Pericardium fibroblast (primary cell): ENCODE measurements around the gene USP17L12. TPM values are rescaled to one million over a fixed set of nuclear protein-coding genes. Genes with fewer than 3 reads are reported as not detected.

Experiments used
- total RNA-seq: library from RNA; depleted of rRNA; stranded (reverse); fragments of >200 nt; gene quantifications from 2 replicates; pipeline ENCODE4 v1.2.3, GENCODE V29; 2015

USP17L12 gene, protein sequence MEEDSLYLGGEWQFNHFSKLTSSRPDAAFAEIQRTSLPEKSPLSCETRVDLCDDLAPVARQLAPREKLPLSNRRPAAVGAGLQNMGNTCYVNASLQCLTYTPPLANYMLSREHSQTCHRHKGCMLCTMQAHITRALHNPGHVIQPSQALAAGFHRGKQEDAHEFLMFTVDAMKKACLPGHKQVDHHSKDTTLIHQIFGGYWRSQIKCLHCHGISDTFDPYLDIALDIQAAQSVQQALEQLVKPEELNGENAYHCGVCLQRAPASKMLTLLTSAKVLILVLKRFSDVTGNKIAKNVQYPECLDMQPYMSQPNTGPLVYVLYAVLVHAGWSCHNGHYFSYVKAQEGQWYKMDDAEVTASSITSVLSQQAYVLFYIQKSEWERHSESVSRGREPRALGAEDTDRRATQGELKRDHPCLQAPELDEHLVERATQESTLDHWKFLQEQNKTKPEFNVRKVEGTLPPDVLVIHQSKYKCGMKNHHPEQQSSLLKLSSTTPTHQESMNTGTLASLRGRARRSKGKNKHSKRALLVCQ
- total RNA-seq, result not detected in 2 replicates

DNA sequence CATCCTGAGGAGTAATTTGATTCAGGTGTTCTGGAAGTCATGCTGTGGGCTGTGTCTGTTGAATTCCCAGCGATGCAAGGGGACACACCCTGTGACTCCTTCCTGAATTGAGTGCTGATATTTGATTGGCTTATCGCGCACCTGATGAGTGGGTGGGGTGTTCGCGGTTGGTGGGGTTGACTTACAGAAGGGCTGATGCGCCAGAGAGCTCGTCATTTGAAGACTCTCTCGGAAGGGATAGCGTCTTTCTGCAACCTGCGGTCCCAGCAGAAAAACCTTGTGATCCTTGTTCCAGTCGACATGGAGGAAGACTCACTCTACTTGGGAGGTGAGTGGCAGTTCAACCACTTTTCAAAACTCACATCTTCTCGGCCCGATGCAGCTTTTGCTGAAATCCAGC is at the start of gene USP17L12:
Gene USP17L12 (plus strand): TSS at position 301 of the 400 bp plus-strand sequence. CDS start 0 bp downstream, at position 301.

DNA sequence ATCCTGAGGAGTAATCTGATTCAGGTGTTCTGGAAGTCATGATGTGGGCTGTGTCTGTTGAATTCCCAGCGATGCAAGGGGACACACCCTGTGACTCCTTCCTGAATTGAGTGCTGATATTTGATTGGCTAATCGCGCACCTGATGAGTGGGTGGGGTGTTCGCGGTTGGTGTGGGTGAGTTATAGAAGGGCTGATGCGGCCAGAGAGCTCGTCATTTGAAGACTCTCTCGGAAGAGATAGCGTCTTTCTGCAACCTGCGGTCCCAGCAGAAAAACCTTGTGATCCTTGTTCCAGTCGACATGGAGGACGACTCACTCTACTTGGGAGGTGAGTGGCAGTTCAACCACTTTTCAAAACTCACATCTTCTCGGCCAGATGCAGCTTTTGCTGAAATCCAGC is 9.6 kb upstream of the USP17L12 start, which contains the start of gene USP17L10:
Gene USP17L10 (plus strand): TSS at position 301 of the 400 bp plus-strand sequence. CDS start 0 bp downstream, at position 301.

DNA sequence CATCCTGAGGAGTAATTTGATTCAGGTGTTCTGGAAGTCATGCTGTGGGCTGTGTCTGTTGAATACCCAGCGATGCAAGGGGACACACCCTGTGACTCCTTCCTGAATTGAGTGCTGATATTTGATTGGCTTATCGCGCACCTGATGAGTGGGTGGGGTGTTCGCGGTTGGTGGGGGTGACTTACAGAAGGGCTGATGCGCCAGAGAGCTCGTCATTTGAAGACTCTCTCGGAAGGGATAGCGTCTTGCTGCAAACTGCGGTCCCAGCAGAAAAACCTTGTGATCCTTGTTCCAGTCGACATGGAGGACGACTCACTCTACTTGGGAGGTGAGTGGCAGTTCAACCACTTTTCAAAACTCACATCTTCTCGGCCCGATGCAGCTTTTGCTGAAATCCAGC is 4.8 kb upstream of the USP17L12 start, which contains the start of gene USP17L11:
Gene USP17L11 (plus strand): TSS at position 301 of the 400 bp plus-strand sequence. CDS start 0 bp downstream, at position 301.

DNA sequence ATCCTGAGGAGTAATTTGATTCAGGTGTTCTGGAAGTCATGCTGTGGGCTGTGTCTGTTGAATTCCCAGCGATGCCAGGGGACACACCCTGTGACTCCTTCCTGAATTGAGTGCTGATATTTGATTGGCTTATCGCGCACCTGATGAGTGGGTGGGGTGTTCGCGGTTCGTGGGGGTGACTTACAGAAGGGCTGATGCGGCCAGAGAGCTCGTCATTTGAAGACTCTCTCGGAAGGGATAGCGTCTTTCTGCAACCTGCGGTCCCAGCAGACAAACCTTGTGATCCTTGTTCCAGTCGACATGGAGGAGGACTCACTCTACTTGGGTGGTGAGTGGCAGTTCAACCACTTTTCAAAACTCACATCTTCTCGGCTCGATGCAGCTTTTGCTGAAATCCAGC is 4.6 kb downstream of the USP17L12 start, which contains the start of gene USP17L13:
Gene USP17L13 (plus strand): TSS at position 301 of the 400 bp plus-strand sequence. CDS start 0 bp downstream, at position 301.

DNA sequence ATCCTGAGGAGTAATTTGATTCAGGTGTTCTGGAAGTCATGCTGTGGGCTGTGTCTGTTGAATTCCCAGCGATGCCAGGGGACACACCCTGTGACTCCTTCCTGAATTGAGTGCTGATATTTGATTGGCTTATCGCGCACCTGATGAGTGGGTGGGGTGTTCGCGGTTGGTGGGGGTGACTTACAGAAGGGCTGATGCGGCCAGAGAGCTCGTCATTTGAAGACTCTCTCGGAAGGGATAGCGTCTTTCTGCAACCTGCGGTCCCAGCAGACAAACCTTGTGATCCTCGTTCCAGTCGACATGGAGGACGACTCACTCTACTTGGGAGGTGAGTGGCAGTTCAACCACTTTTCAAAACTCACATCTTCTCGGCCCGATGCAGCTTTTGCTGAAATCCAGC is 14.1 kb downstream of the USP17L12 start, which contains the start of gene USP17L15:
Gene USP17L15 (plus strand): TSS at position 301 of the 400 bp plus-strand sequence. CDS start 0 bp downstream, at position 301.

DNA sequence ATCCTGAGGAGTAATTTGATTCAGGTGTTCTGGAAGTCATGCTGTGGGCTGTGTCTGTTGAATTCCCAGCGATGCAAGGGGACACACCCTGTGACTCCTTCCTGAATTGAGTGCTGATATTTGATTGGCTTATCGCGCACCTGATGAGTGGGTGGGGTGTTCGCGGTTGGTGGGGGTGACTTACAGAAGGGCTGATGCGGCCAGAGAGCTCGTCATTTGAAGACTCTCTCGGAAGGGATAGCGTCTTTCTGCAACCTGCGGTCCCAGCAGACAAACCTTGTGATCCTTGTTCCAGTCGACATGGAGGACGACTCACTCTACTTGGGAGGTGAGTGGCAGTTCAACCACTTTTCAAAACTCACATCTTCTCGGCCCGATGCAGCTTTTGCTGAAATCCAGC is 23.6 kb downstream of the USP17L12 start, which contains the start of gene USP17L17:
Gene USP17L17 (plus strand): TSS at position 301 of the 400 bp plus-strand sequence. CDS start 0 bp downstream, at position 301.

DNA sequence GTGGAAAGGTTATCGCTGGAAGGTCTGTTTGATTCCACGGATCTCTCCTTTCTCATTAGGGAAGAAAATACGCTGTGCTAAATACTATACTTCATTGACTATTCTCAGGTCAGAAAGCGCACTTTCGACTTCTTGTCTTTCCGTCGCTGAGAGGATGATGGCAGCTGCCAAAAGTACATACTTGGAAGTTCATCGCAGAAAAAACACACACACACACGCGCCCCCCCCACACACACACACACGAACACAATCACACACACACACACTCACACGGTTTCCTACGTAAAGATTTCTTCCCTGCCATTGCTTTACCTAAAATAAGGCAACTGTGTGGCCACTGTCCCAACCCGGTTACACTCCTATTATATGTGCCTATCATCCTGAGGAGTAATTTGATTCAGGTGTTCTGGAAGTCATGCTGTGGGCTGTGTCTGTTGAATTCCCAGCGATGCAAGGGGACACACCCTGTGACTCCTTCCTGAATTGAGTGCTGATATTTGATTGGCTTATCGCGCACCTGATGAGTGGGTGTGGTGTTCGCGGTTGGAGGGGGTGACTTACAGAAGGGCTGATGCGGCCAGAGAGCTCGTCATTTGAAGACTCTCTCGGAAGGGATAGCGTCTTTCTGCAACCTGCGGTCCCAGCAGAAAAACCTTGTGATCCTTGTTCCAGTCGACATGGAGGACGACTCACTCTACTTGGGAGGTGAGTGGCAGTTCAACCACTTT is 28.2 kb downstream of the USP17L12 start, which contains the start of gene USP17L18:
Gene USP17L18 (plus strand): TSS at position 678 of the 728 bp plus-strand sequence. CDS start 0 bp downstream, at position 678.

DNA sequence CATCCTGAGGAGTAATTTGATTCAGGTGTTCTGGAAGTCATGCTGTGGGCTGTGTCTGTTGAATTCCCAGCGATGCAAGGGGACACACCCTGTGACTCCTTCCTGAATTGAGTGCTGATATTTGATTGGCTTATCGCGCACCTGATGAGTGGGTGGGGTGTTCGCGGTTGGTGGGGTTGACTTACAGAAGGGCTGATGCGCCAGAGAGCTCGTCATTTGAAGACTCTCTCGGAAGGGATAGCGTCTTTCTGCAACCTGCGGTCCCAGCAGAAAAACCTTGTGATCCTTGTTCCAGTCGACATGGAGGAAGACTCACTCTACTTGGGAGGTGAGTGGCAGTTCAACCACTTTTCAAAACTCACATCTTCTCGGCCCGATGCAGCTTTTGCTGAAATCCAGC is 33.1 kb downstream of the USP17L12 start, which contains the start of gene USP17L19:
Gene USP17L19 (plus strand): TSS at position 301 of the 400 bp plus-strand sequence. CDS start 0 bp downstream, at position 301.

DNA sequence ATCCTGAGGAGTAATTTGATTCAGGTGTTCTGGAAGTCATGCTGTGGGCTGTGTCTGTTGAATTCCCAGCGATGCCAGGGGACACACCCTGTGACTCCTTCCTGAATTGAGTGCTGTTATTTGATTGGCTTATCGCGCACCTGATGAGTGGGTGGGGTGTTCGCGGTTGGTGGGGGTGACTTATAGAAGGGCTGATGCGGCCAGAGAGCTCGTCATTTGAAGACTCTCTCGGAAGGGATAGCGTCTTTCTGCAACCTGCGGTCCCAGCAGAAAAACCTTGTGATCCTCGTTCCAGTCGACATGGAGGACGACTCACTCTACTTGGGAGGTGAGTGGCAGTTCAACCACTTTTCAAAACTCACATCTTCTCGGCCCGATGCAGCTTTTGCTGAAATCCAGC is 37.9 kb downstream of the USP17L12 start, which contains the start of gene USP17L20:
Gene USP17L20 (plus strand): TSS at position 301 of the 400 bp plus-strand sequence. CDS start 0 bp downstream, at position 301.

DNA sequence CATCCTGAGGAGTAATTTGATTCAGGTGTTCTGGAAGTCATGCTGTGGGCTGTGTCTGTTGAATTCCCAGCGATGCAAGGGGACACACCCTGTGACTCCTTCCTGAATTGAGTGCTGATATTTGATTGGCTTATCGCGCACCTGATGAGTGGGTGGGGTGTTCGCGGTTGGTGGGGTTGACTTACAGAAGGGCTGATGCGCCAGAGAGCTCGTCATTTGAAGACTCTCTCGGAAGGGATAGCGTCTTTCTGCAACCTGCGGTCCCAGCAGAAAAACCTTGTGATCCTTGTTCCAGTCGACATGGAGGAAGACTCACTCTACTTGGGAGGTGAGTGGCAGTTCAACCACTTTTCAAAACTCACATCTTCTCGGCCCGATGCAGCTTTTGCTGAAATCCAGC is 42.6 kb downstream of the USP17L12 start, which contains the start of gene USP17L21:
Gene USP17L21 (plus strand): TSS at position 301 of the 400 bp plus-strand sequence. CDS start 0 bp downstream, at position 301.

DNA sequence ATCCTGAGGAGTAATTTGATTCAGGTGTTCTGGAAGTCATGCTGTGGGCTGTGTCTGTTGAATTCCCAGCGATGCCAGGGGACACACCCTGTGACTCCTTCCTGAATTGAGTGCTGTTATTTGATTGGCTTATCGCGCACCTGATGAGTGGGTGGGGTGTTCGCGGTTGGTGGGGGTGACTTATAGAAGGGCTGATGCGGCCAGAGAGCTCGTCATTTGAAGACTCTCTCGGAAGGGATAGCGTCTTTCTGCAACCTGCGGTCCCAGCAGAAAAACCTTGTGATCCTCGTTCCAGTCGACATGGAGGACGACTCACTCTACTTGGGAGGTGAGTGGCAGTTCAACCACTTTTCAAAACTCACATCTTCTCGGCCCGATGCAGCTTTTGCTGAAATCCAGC is 47.4 kb downstream of the USP17L12 start, which contains the start of gene USP17L22:
Gene USP17L22 (plus strand): TSS at position 301 of the 400 bp plus-strand sequence. CDS start 0 bp downstream, at position 301.

Other genes with a start within 250 kb of the USP17L12 start
- gene FAM90A26, start 49.7 kb upstream of the USP17L12 start, total RNA-seq, result not detected in 2 replicates
- gene USP17L10, start 9.5 kb upstream of the USP17L12 start, total RNA-seq, result not detected in 2 replicates
- not detected in 2 replicates for gene USP17L11, start 4.7 kb upstream of the USP17L12 start, total RNA-seq
- gene USP17L13, start 4.7 kb downstream of the USP17L12 start, total RNA-seq, result not detected in 2 replicates
- not detected in 2 replicates for gene USP17L15, start 14.2 kb downstream of the USP17L12 start, total RNA-seq
- gene USP17L17, start 23.7 kb downstream of the USP17L12 start, total RNA-seq, result not detected in 2 replicates
- not detected in 2 replicates for gene USP17L18, start 28.5 kb downstream of the USP17L12 start, total RNA-seq
- not detected in 2 replicates for gene USP17L19, start 33.2 kb downstream of the USP17L12 start, total RNA-seq
- gene USP17L20, start 38.0 kb downstream of the USP17L12 start, total RNA-seq, result not detected in 2 replicates
- not detected in 2 replicates for gene USP17L21, start 42.7 kb downstream of the USP17L12 start, total RNA-seq
- gene USP17L22, start 47.5 kb downstream of the USP17L12 start, total RNA-seq, result not detected in 2 replicates
- not detected in 2 replicates for gene USP17L24, start 105.0 kb downstream of the USP17L12 start, total RNA-seq
- gene USP17L25, start 109.8 kb downstream of the USP17L12 start, total RNA-seq, result not detected in 2 replicates
- not detected in 2 replicates for gene USP17L26, start 114.5 kb downstream of the USP17L12 start, total RNA-seq
- gene USP17L5, start 119.3 kb downstream of the USP17L12 start, total RNA-seq, result not detected in 2 replicates
- not detected in 2 replicates for gene USP17L27, start 124.0 kb downstream of the USP17L12 start, total RNA-seq
- gene USP17L28, start 128.7 kb downstream of the USP17L12 start, total RNA-seq, result not detected in 2 replicates
- not detected in 2 replicates for gene USP17L29, start 133.5 kb downstream of the USP17L12 start, total RNA-seq
- not detected in 2 replicates for gene USP17L30, start 143.0 kb downstream of the USP17L12 start, total RNA-seq
- not detected in 2 replicates for gene DEFB131A, start 224.3 kb downstream of the USP17L12 start, total RNA-seq